ENCODE measurements around the gene FKRP.
"Not testable (repeated sequence)": the region's sequence is repeated elsewhere in the genome, so short reads cannot be mapped to it uniquely, and the experiment has no call there.

The FKRP gene

GRCh38 chr19:46766569-46767317, 20.9 kb downstream of the FKRP start:
- TF ChIP-seq POU2F2 (IDR thresholded peaks at IDR 0.05; ENCODE audit: low read depth, low read length) (no peak), SPI1 (IDR thresholded peaks at IDR 0.05; ENCODE audit: low read depth, low read length) (no peak), POLR2A (IDR thresholded peaks at IDR 0.05; ENCODE audit: low read depth, low read length) (no peak), TAF1 (IDR thresholded peaks at IDR 0.05; ENCODE audit: low read depth, low read length) (no peak), POLR2AphosphoS5 (IDR thresholded peaks at IDR 0.05; ENCODE audit: low read depth, low read length) (no peak), PAX5 (IDR thresholded peaks at IDR 0.05; ENCODE audit: insufficient read depth, low read length, severe bottlenecking) (no peak)
- FAIRE-seq: peak; percentile 28
- DNase-seq (ENCODE audit: insufficient read length, low spot score): no peak

- not testable (repeated sequence) for DNase-seq (ENCODE audit: insufficient read length, low spot score); FAIRE-seq
Observed at GRCh38 chr19:46768746-46769145, 22.9 kb downstream of the FKRP start.

- DNase-seq (ENCODE audit: insufficient read length, low spot score) (no peak), FAIRE-seq (no peak)
- no peak for TF ChIP-seq TAF1 (IDR thresholded peaks at IDR 0.05; ENCODE audit: low read depth, low read length)
- TF ChIP-seq POLR2A (IDR thresholded peaks at IDR 0.05; ENCODE audit: low read depth, low read length): no peak
- no peak for TF ChIP-seq POU2F2 (IDR thresholded peaks at IDR 0.05; ENCODE audit: low read depth, low read length)
- TF ChIP-seq POLR2AphosphoS5 (IDR thresholded peaks at IDR 0.05; ENCODE audit: low read depth, low read length): no peak
- no peak for TF ChIP-seq SPI1 (IDR thresholded peaks at IDR 0.05; ENCODE audit: low read depth, low read length)
- TF ChIP-seq PAX5 (IDR thresholded peaks at IDR 0.05; ENCODE audit: insufficient read depth, low read length, severe bottlenecking): no peak
Observed at GRCh38 chr19:46772170-46773017, 26.5 kb downstream of the FKRP start.

GRCh38 chr19:46773018-46773399, 27.2 kb downstream of the FKRP start:
- FAIRE-seq: no peak
- TF ChIP-seq POU2F2 (IDR thresholded peaks at IDR 0.05; ENCODE audit: low read depth, low read length): no peak
- no peak for TF ChIP-seq SPI1 (IDR thresholded peaks at IDR 0.05; ENCODE audit: low read depth, low read length)
- TF ChIP-seq TAF1 (IDR thresholded peaks at IDR 0.05; ENCODE audit: low read depth, low read length): no peak
- TF ChIP-seq POLR2AphosphoS5 (IDR thresholded peaks at IDR 0.05; ENCODE audit: low read depth, low read length): no peak
- no peak for TF ChIP-seq POLR2A (IDR thresholded peaks at IDR 0.05; ENCODE audit: low read depth, low read length)
- TF ChIP-seq PAX5 (IDR thresholded peaks at IDR 0.05; ENCODE audit: insufficient read depth, low read length, severe bottlenecking): no peak
- no peak for DNase-seq (ENCODE audit: insufficient read length, low spot score)

- no peak for TF ChIP-seq POU2F2 (IDR thresholded peaks at IDR 0.05; ENCODE audit: low read depth, low read length)
- TF ChIP-seq SPI1 (IDR thresholded peaks at IDR 0.05; ENCODE audit: low read depth, low read length): no peak
- TF ChIP-seq TAF1 (IDR thresholded peaks at IDR 0.05; ENCODE audit: low read depth, low read length): no peak
- no peak for TF ChIP-seq POLR2A (IDR thresholded peaks at IDR 0.05; ENCODE audit: low read depth, low read length)
- no peak for TF ChIP-seq PAX5 (IDR thresholded peaks at IDR 0.05; ENCODE audit: insufficient read depth, low read length, severe bottlenecking)
- TF ChIP-seq POLR2AphosphoS5 (IDR thresholded peaks at IDR 0.05; ENCODE audit: low read depth, low read length): no peak
- FAIRE-seq (no peak), DNase-seq (ENCODE audit: insufficient read length, low spot score) (no peak)
Observed at GRCh38 chr19:46775642-46776258, 29.9 kb downstream of the FKRP start.

- no peak for TF ChIP-seq PAX5 (IDR thresholded peaks at IDR 0.05; ENCODE audit: insufficient read depth, low read length, severe bottlenecking)
- no peak for TF ChIP-seq POLR2A (IDR thresholded peaks at IDR 0.05; ENCODE audit: low read depth, low read length)
- no peak for TF ChIP-seq POLR2AphosphoS5 (IDR thresholded peaks at IDR 0.05; ENCODE audit: low read depth, low read length)
- no peak for TF ChIP-seq POU2F2 (IDR thresholded peaks at IDR 0.05; ENCODE audit: low read depth, low read length)
- TF ChIP-seq TAF1 (IDR thresholded peaks at IDR 0.05; ENCODE audit: low read depth, low read length): no peak
- TF ChIP-seq SPI1 (IDR thresholded peaks at IDR 0.05; ENCODE audit: low read depth, low read length): no peak
- no peak for DNase-seq (ENCODE audit: insufficient read length, low spot score)
- no peak for FAIRE-seq
Observed at GRCh38 chr19:46776927-46777911, 31.4 kb downstream of the FKRP start.

GRCh38 chr19:46777956-46778645, 32.2 kb downstream of the FKRP start:
- DNase-seq (ENCODE audit: insufficient read length, low spot score); FAIRE-seq: not testable (repeated sequence)

GRCh38 chr19:46782355-46783019, 36.6 kb downstream of the FKRP start:
- no peak for DNase-seq (ENCODE audit: insufficient read length, low spot score)
- FAIRE-seq: no peak
- TF ChIP-seq POLR2A (IDR thresholded peaks at IDR 0.05; ENCODE audit: low read depth, low read length) (no peak), PAX5 (IDR thresholded peaks at IDR 0.05; ENCODE audit: insufficient read depth, low read length, severe bottlenecking) (no peak), SPI1 (IDR thresholded peaks at IDR 0.05; ENCODE audit: low read depth, low read length) (no peak), POLR2AphosphoS5 (IDR thresholded peaks at IDR 0.05; ENCODE audit: low read depth, low read length) (no peak), TAF1 (IDR thresholded peaks at IDR 0.05; ENCODE audit: low read depth, low read length) (no peak)
